AG04449 (cell line): ENCODE data around the gene AIF1.
A peak's percentile ranks its signal among the peaks of the same experiment; 100 is the strongest.

ENCODE experiments used
- CTCF ChIA-PET: fragments of 350-600 bp; formaldehyde crosslinking; extraction: SDS; loops from one replicate; lab custom pipeline; 2021; ENCODE audit warnings: antibody characterized with exemption; lab: Yijun Ruan, JAX
- POLR2A ChIA-PET: fragments of 400-600, 350-600 bp; formaldehyde crosslinking; extraction: SDS; loops from one replicate; lab custom pipeline; 2020; ENCODE audit warnings: antibody characterized with exemption, inconsistent platforms; lab: Yijun Ruan, JAX
- DNase-seq: peaks from one replicate; pipeline ENCODE4 v3.0.0-alpha.2; 2010; ENCODE audit warnings: low read depth, low spot score
- H3K4me3 ChIP-seq: 2 replicates; pipeline ENCODE4 v1.5.1; 2011; ENCODE audit warnings: low read depth, mild to moderate bottlenecking, control low read depth, low read length
- TF ChIP-seq, protein P1 (sequence below): IDR thresholded peaks from one replicate; pipeline ENCODE4 v1.5.1; 2011; ENCODE audit warnings: mild to moderate bottlenecking, moderate library complexity, low read length, control low read depth, inconsistent platforms; ENCODE audit not compliant: insufficient read depth; ENCODE audit errors: missing control alignments

AIF1 gene

DNA sequence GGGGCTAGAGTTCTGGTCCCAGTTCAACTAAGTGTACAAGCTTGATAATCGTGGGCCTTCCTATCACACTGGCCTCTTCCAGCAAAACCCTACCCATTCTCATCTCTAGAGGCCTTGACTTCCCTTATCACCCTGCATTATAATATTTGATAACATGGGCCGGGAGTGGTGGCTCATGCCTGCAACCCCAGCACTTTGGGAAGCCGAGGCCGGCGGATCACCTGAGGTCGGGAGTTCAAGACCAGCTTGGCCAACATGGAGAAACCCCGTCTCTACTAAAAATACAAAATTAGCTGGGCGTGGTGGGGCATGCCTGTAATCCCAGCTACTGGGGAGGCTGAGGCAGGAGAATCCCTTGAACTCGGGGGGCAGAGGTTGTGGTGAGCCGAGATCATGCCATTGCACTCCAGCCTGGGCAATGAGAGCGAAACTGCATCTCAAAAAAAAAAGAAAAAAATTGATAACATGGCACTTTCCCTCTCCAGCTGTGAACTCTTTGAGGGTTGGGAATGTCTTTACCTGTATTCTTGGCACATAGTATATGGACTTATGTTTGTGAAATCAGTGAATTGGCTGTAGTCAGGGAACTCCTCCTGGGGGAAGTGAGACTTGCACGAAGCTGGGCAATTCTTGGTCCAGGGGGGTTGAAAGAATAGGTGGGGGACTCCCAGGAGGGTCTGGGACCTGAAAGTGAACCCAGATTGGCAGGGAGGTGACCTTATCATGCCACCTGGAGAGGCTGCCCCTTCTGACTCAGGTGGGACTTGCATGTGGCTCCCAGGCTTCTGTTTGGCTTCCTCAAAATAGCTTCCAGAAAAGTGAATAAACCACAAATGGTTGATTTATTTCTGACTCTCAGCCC is 46.5 kb downstream of the AIF1 start:
- CTCF ChIA-PET: interaction anchor here (0.6 to 3.1 kb wide), 9 partner anchors 8 to 168 kb away, joined by 3 to 13 read pairs (median 3); partner anchors contain the start of genes BAG6, LY6G5B and LY6G5C
- no peak for DNase-seq
- POLR2A ChIA-PET: interaction anchor here (0.7 to 1.7 kb wide), 7 partner anchors 9 to 166 kb away, joined by 3 to 15 read pairs (median 4); partner anchors contain the start of genes BAG6, CLIC1, HSPA1B and LSM2
- TF ChIP-seq, protein P1, sequence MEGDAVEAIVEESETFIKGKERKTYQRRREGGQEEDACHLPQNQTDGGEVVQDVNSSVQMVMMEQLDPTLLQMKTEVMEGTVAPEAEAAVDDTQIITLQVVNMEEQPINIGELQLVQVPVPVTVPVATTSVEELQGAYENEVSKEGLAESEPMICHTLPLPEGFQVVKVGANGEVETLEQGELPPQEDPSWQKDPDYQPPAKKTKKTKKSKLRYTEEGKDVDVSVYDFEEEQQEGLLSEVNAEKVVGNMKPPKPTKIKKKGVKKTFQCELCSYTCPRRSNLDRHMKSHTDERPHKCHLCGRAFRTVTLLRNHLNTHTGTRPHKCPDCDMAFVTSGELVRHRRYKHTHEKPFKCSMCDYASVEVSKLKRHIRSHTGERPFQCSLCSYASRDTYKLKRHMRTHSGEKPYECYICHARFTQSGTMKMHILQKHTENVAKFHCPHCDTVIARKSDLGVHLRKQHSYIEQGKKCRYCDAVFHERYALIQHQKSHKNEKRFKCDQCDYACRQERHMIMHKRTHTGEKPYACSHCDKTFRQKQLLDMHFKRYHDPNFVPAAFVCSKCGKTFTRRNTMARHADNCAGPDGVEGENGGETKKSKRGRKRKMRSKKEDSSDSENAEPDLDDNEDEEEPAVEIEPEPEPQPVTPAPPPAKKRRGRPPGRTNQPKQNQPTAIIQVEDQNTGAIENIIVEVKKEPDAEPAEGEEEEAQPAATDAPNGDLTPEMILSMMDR: no peak
- H3K4me3 ChIP-seq: no peak overlapping the region; the same call in 1 of the 2 replicates

DNA sequence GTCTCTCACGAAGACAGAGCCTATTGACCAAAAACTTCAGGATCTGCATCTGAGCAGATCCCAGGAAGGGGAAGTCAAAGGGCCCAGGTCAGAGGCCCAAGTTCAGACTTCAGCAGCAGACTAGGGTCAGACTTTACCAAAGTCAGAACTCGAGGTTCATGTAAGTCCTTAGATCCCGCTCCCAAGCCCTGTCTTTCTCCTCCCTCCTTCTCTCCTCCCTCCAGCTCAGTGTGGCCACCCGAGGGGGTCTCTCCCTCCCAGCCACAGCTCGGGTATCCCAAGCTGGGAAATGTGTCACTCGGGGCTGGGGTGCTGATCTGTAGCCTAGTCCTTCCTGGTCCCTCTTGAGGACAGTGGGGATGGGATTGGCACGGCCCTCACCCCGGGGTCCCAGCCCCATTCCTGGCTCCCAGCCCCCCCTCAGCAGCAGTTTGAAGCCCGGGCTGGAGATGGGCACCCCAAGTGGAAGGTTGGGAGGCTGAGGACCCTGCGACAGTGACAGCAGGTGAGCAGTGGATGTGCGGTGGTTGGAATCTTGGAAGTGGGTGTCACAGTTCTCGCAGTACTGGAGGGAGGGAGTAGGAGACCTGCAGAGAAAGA is 47.2 kb downstream of the AIF1 start:
- ChIA-PET POLR2A (interaction anchor here (0.9 kb wide), 1 partner anchor 10 kb away, joined by 5 read pairs; the partner anchor contains the start of gene BAG6), CTCF (interaction anchor here (0.7 to 3.1 kb wide), 2 partner anchors 11 to 34 kb away, joined by 3 to 13 read pairs; partner anchors contain the start of gene BAG6)
- H3K4me3 ChIP-seq: no peak overlapping the region
- no peak for DNase-seq
- TF ChIP-seq, protein P1: no peak

DNA sequence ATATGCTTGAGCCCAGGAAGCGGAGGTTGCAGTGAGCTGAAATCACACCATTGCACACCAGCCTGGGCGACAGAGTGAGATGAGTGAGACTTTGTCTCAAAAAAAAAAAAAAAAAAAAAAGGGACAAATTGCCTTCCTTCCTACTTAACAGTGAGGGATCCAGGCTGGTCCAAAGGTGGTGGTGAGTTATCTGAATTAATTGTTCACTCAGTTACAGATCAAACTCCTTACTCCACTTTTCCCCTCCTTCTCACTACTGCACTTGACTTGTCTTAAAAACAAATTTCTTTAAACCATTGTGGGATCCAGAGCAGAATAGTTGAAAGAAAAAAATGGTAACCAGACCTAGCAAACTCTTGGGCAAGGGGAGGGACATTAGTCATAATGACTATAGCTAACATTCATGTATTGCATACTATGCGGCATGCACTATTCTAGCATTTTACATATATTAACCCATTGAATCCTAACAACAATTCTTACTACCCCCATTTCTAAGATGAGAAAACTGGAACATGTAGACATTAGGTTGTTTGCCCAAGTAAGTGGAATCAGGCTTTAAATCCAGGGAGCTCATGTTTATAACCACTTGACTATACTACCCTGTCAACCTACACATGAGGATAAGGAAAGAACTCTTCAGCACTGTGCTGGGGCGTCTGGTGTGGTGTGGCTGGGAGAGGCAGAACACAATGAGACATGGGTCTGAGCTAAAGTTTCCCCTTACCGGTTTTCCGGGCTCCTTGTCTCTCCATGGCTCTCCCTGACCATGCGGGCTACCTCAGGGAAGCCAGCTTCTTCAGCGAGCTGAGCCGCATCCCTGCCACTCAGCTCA is 48.3 kb downstream of the AIF1 start:
- CTCF ChIA-PET: interaction anchor here (0.6 to 2.2 kb wide), 5 partner anchors 11 to 225 kb away, joined by 3 to 19 read pairs (median 4); partner anchors contain the start of genes BAG6, LY6G5C and MSH5
- no peak for DNase-seq
- POLR2A ChIA-PET: interaction anchor here (1.1 to 3.5 kb wide), 2 partner anchors 10 to 26 kb away, joined by 3 to 31 read pairs; partner anchors contain the start of gene BAG6
- TF ChIP-seq, protein P1: no peak
- peak overlapping the region; percentile 98 for H3K4me3 ChIP-seq

DNA sequence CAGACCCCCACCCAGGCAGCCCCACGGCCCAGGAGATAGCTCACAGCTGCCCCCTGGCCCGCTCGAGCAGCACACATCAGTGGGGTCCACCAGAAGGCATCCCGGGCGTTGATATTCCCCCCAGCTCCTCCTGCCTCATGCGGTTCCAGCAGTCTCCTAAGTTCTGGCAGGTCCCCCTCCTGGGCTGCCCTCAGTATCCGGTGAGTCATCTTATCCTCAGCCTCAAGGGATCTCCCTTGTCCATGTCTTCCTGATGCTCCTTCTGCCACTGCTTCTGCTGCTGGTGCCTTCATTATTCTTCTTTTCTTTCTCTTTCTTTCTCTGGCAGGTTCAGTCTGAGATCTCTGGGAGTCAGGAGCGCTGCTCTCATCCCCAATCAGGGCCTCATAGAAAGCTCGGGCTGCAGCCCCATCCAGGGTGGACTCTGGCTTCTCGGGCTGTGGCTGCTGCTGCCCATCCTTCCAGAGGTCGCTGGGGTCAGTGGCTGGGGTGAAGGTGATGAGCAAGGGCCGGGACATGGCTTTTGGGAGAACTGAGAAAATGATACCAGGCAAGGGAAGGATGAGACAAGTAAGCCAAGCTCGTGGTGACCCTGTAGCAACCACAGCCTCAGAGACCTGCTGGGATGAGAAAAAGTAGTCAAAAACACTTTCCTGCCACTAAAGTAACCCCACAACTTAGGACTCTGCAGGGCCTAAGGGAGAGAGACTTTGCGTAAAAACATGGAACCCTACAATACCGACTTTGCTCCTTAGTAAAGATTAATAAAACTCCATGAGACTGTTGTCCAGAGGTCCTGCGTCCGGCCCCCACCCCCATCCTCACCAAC is 49.1 kb downstream of the AIF1 start:
- H3K4me3 ChIP-seq: peak overlapping the region; percentile 98
- ChIA-PET POLR2A (interaction anchor here (1.1 to 3.5 kb wide), 4 partner anchors 11 to 233 kb away, joined by 3 to 31 read pairs (median 5); partner anchors contain the start of genes ABHD16A, BAG6 and EHMT2), CTCF (interaction anchor here (0.6 to 2.2 kb wide), 6 partner anchors 8 to 118 kb away, joined by 3 to 19 read pairs (median 4); partner anchors contain the start of genes APOM, ATP6V1G2, BAG6 and LY6G5C)
- TF ChIP-seq, protein P1: no peak
- DNase-seq: no peak
